Activated T-helper 9 cell treated with anti-CD3 and anti-CD28 coated beads, Interleukin-2, amount 50 U/mL, for 16 hours (primary cell): ENCODE results near the gene CRHR1.
"Not testable (repeated sequence)": the region's sequence is repeated elsewhere in the genome, so short reads cannot be mapped to it uniquely, and the experiment has no call there.

Experiments
- DNase-seq: peaks from one replicate; pipeline ENCODE4 v3.0.0-alpha.2; 2020; ENCODE audit warnings: low read depth

The CRHR1 gene

DNA sequence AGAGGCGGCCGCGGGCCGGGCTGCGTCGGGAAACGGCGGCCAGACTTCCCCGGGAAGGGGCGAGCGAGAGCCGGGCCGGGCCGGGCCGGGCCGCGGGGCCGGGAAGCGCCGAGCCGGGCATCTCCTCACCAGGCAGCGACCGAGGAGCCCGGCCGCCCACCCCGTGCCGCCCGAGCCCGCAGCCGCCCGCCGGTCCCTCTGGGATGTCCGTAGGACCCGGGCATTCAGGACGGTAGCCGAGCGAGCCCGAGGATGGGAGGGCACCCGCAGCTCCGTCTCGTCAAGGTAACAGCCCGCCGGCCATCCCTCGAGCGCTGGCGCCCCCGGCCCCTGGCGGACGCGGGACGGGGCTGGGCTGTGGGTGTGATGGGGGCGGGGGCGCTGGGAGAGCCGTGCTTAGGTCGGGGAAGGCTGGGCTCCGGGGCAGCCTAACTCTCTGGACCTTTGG is at the start of gene CRHR1:
CRHR1 (plus strand) TSS at position 28 of the 448 bp plus-strand sequence; CDS start at position 253, 225 bp downstream.
- DNase-seq, result no peak

DNA sequence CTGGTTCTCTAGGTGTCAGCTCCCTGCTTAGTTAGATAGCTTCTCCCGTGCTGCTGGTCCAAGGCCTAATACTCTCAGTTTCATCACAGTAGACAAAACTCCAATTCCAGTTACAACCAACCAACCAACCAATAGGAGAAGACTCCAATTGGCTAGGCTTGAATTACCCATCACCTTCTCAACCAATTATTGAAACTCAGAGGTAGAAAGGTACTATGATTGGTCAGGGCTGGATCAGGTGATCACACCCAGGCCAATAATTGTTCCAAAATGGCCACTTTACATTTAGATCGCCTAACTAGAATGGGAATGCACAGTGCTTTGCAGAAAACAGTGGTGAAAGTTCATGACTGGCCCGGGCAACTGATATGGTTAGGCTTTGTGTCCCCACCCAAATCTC is 49.5 kb upstream of the CRHR1 start:
- DNase-seq, result no peak

DNA sequence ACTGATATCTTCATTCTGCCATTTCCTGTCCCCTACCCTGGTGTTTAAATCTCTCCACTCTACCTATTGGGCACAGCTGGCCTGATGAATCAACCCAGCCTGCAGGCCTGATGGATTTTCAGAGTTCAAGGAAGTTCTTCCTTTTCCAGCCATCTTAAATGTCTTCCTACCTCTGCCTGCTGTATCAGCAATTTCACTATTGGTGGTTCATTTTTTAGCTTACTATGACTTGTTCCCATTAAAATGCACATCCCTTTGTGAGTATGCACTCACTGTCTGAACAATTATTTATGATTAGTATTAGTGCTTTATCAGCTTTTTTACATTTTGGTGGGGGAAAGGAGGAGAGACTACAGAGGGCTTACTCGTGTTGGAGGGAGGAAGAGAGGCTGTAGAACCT is 48.6 kb upstream of the CRHR1 start:
- no peak for DNase-seq

DNA sequence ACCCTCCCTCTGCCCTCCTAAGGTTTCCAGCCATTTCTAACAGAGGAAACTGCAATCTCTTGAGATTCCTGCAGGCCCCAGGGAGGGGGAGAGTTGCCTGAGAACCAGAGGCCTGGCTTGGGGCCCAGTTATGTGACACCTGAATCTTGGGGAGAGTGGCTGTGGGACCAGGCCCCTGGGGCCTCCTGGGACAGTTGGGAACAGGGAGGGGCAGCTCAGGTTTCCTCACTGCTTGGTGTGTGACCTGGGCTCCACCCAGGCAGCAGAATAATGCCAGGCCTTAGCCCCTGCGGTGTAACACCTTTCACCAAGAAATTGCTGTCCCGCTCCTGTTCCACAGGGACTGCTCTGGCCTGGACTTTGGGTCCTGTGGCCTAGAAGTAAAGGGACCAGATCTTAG is 44.3 kb upstream of the CRHR1 start:
- DNase-seq, result no peak

DNA sequence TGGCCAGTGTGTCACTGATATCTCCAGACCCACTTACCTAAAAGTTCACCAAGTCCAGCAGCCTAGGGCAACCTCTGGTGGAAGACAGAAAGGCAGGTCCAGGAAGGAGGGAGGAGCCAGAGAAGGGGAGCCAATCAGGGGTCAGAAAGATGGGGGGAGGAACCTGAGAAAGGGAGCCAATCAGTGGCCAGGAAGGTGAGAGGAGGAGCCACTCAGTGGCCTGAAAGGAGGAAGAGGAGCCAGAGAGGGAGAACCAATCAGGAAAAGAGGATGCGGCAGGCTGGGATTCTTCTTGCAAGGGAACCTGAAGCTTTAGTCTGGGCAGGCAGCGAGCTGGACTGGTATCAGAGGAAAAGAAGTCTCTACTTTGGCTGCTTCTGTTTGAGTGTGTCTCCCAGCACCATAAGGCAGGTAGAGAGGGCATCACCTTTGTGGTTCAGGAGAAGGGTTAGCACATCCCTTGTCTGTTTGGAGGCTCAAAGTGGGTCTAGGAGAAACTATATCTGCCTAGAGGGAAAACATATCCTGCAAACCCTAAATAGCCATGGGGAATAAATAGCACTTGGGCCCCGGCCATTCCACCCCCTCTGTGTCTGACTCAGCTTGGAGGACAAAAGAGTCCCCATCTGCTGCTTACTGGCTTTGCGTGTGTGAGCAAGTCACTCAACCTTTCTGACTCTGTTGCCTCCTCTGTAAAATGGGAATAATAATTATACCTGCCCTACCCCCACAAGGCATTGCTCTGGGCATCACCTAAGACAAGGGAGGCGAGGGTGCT is 43.4 kb upstream of the CRHR1 start:
- no peak for DNase-seq

DNA sequence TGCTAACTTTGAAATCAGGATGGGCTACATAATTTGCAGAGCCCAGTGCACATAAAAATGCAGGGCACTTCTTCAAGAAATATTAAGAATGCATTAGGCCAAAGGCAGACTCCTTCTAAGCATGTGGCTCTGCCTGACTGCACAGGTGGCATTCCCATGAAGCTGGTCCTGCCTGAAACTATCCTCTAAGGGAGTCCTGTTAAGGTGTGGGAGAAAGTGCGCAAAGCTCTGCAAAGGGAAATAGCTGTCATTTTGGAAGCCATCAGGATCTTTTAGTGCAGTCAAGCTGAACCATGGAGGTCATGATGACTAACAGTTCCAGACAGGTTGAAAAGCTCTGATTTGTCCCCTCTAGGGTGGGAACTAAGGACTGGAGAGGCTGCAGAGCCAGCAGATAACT is 41.9 kb upstream of the CRHR1 start:
- no peak for DNase-seq

DNA sequence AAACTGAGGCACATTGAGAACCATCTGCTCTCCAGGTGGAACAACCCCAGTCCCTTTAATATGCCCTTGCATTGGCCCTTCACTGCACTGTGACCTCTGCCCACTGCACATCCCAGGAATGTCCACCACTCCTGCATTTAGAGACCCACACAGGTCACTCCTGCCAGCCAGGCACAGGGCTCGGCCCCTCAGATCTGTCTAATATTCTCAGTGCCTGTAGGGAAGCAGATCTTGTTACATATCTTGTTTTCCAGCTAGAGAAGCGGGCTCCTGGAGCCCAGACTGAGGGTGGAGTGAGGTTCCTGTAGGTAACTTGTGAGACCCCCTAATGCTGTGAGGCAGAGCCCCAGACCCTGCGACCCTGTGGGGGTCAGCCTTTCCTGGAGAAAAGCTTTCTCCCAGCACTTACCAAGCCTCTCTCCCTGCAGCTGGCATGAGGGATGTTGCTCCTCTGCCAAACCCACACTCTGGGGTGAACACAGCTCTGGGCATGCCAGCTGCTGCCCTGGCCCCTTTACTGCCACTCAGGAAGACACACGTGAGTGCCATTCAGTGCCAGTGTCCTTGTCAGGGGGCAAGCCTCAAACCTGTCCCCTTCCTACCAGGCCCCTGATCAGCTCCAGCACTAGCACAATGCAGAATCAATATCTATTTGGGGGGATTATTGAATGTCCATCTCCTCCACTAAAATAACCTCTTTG is 40.3 kb upstream of the CRHR1 start:
- DNase-seq, result no peak

DNA sequence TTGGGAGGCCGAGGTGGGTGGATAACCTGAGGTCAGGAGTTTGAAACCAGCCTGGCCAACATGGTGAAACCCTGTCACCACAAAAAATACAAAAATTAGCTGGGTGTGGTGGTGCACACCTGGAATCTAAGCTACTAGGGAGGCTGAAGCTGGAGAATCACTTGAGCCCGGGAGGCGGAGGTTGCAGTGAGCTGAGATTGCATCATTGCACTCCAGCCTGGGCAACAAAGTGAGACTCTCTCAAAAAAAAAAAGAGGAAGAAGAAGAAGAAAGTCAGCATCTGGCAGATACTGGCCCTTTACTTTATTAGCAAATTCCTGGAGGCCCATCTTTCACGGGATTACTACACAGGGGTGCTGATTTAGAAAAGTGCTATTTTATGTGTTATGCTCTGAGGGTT is 39.3 kb upstream of the CRHR1 start:
- DNase-seq, result not testable (repeated sequence)

DNA sequence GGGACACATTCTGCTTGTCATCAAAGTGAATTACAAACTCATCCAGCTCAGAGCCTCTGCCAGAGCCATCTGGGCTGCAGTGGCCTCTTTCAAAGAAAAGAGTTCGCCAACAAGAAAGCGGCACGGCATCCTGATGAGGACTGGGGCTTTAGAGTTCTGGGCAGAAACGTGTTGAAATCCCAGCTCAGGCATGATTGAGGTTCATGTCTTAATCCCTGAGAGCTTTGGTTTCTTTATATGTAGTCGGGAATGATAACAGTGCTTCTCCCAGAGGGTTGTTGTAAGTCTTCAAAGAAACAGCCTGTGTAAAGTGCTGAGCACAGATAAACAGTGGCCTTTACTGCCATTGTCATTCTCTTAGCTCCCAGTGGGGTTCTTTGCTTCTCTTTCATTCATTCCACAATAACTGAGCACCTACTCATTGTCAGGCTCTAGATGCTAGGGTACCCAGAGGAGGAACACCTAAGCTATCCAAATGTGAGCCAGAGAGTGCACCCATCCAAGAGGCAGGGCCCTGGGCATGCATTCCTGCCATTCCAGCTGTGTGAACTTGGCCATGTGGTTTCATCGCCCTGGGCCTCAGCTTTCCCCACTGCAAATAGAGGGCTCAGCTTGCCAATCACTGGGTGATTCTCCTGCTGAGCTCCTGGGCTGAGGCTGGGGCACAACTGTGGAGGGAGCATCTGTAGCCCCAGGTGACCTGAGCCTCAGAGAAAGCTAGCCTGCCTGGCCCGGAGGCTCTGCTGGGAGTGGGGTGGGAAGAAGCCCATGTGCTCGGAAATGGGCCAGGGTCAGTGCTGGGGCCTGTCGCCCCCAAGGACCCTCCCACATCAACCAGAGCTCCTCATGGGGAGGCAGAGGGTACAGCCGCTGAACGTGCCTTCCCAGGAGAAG is 38.3 kb upstream of the CRHR1 start:
- no peak for DNase-seq

DNA sequence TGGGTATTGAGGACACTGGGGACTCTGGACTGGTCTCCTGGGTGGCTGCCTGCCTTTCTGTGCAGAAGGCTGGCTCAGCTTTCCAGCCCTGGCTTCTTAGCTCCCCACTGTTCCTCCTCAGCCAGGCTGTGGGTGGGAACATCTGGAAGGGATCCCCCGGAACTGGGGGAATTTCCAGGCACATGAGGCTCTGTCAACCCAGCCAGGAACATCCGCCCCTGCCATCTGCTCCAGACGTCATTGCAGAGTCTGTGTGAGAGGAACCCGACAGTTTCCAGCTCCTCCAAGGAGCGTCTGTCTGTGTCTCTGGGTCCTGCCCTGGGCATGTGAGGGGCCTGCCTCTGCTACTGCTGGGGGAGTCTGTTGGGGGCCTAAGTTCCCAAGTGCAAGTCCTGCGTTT is 36.2 kb upstream of the CRHR1 start:
- DNase-seq, result no peak

DNA sequence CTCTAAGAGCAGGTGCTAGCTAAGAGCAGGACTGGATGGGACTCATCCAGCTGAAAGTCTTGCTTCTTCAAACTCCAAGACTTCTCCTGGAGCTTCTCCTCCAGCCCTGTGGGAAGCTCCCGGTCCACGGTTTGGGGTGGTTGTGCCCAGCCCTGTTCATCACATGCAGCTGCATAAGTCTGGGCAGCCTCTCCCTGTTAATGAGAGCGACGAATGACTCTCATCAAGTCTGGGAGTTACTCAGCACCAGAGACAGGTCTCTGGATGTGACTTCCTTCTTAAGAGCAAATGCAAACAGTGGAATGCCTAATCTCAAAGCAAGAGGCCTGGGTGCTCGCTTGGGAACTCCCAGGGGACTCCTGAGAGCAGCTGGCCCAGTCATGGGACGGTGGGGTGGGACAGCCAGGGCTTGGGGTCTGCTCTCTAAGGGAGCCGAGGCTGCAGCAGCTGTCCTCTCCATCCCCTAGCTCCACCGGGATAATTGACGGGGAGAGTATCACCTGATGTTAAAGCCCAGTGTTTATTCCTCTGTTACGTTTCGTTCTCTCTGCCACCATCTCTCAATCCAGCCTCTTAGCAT is 35.3 kb upstream of the CRHR1 start:
- DNase-seq, result no peak

DNA sequence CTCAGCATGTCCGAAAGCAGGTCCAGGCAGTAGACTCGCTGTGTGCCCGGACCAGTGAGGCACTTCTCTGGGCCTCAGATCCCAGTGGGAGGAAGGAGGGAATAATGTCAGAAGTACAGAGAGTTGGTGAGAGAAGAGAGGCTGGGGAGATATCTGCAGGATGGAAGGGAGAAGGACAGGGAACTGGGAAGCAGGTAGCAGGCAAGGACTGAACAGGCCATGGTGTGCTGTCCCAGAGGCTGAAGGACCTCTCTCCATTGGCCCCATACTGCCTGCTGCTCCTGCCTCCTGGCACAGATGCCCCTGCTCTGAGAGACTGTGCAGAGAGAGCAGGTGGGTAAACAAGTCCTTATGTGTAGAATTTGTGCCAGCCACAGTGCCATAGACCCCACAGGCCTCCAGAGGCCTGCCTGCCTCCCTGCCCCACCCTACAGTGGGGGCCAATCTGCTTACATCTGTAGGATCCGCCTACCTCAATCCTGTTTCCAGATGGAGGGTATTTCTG is 34.2 kb upstream of the CRHR1 start:
- DNase-seq, result no peak

DNA sequence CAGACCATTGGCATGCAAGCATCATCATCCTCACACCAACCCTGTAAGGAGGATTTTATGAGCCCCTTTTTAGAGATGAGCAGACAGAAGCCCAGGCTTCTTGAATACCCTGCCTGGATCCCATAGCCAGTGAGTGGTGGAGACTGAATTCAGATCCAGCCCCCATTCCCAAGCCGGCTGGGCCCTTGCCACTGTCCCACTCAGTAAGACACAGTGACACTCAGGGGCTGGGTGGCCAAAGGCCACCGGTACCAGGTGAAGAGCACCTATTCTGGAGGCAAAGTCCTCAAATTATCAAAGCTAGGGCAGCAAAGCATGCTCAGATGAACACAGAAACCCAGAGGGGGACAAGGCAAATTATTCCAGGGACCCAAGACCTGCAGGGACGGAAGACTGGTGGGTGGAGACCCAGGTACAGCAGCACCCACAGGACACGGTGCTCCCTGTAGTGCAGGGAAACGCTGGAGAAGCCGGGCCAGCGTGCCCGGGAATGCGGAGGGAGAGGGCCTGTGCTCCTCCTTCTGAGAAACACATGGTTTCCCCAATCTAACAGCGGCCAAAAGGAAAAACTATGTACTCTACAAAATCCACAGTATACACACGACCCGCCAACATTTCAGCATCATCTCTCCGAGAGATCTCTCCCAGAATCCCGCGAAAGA is 33.2 kb upstream of the CRHR1 start:
- DNase-seq, result no peak

DNA sequence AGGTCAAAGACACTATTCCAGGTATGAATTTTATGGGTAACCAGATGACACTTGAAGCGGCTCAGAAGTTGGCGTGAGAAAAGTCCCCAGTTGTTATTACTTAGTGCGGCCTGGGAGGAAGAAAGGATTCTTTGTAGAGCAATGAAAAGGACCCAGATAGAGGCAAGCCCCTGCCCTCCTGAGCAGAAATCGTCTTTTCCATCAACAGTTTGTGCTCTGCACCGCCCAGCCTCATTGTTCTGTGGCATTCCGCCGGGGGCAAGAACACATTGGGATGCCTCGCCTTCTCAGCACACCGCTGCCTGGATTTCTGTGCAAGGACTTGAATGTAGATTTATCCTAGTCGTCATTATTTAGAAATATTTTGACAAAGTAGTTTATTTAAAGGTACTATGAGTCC is 32.7 kb upstream of the CRHR1 start:
- DNase-seq, result no peak

DNA sequence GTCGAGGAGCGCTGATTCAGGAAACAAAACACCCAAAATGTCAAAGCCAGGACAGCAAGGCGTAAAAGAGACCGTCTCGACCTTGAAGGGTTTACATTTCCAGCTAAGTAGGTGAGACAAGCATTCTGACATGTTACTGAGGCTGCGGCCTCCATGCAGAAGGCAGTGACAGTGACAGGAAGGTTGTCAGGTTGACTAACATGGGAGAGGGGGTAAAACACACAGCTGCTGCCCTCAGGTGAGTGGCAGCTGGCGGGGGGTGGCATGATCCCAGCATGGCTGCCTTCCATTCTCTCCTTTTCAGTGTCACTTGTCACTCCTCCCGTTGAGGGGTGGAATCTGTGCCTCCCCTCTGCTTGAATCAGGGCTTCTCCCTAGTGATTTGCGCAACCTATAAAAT is 31.9 kb upstream of the CRHR1 start:
- no peak for DNase-seq

DNA sequence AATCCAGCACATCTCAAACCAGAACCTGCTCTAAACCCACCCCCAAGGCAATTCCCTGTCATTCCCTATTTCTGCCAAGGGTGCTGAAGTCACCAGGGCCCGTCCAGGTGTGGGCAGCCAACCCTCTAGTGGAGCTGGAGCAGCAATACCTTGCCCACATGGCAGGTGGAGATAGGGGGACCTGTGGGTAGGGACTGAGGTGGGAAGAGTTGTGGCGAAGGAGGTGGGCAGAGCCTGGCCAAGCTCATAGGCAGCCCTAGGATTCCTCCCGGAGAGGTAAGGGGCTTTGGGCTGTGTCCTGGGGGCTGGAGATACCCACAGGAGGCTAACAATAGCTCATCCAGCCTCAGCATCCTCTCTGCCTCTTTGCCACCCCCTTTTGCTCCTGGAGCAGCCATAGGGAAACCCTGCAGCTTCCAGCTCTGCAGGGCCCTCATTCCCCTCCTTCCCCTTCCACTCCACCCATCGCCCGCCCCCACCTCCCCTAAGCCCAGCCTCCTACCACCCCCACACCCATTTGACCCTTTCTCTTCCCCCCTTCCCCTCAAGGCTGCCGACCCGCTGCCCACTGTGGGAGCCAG is 30.4 kb upstream of the CRHR1 start:
- no peak for DNase-seq

DNA sequence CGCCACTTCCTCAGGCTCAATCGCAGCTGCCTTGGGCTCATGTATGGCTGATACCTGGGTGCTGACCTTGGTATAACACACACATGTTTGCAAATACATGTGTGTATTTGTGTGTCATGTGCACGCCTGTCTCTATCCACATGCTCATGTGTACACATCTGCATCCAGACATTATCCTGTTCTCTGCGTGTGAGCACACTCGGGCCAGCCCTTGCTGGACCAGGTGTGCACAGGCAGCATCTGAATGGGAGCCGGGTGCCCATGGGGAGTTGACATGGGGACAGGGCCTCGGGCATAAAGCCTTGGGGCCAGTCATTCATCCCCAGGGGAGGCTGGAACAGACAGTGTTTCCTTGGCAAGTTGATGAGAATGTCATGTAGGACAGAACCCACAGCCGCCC is 29.1 kb upstream of the CRHR1 start:
- no peak for DNase-seq

DNA sequence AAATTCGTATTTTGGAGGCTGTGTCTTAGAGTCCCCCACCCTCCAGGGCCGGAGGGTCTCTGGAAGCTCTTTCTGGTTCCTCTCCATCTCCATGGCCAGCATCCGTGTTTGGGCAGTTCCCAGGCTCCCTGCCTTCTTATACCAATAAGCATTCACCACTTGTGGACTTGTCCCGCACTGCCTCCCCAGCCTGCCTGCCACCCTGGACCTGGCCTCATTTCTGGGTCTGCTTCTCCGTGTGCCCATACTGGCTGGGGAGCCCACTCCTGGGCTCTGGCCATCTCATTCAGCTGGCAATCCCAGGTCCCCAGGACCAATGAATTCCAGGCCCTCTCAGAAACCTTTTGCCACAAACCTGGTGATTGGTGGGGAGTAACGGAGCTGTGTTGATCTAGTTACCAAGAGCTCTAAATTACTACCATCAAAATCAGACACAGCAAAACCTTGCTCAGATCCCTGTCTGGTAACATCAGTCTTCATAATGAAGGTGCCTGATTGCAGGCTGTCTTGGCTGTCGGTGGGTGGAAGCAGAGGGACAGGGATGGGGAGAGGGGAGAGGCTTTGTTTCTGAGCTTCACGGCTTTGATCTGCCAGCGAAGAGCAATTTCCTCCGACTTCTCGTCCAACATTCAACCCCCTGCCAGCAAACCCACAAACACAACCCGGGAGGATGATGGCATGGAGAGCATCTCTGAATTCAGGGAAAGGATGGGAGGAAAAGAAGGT is 27.7 kb upstream of the CRHR1 start:
- no peak for DNase-seq

DNA sequence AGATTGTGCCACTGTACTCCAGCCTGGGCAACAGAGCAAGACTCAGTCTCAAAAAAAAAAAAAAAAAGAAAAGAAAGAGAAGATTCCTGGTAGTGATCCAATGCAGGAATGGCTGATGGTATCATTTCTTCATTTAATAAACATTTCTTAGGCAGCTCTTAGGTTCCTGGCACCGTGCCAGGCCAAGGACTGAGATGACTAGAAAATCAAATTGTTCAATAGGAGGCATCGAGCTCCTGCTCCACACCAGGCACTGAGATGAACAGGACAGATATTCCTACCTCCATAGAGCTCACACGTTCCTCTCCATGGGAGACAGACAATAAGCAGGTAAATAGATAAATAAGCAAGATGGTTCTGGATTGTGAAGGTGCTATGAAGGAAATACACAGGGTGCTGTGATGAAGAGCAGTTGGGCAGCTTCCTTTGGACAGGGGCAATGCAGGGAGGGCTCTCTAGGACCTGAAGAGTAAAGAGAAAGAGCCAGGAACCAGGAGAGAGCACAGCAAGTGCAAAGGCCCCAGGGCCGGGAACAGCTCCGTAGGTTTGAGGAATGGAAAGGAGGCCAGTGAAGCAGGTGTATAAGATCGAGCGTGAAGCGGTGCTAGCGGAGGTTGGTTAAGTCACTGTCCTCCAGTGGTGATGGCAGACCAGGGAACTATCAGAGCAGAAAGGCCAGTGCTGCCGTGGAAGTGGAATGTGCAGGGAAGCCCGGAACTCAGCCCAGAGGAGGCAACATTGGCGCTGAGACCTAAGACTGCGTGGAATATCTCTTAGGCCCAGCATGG is 26.5 kb upstream of the CRHR1 start:
- DNase-seq, result no peak

DNA sequence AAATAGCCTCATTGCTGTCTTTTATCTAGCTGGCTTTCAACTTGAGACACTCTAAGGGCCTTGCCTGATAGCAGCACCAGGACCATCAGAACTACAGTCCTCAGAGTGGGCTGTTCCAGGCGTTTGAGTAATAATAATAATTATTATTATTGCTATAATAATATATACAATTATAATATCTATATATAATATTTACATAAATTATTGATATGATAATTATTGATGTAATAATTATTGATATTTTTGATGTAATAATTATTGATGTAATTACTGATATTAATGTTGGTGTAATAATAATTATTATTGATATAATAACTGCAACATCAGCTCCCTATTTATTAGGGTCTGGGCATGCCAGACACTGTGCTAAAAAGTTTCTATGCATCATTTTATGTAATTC is 25.6 kb upstream of the CRHR1 start:
- DNase-seq, result no peak
